ENCODE results near the gene GATA1. TPM values are rescaled to one million over a fixed set of nuclear protein-coding genes. Genes with fewer than 3 reads are reported as not detected.

Gene GATA1
- total and polyA plus RNA-seq, 2 donors: 0.14 to 0.57 TPM

DNA sequence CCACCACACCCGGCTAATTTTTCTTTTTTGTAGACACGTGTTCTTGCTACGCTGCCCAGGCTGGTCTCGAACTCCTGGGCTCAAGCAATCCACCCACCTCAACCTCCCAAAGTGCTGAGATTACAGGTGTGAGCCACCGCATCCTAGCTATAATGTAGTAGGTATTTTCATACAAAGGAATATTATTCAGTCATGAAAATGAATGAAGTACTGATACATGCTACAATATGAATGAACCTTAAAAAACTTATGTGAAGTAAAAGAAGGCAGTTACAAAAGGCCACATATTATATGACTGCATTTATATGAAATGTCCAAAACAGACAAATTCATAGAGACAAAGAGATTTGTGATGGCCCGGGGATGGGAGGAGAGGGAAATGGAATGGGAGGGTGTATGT lies 4.7 kb upstream of the GATA1 start:
- H3K4me1 ChIP-seq (ENCODE audit: control insufficient read depth in 2 of 2, insufficient read depth in 2 of 2, low read length in 2 of 2): no peaks in the 10 kb centered on the region
- H3K27ac ChIP-seq (ENCODE audit: low read depth in 1 of 2, low read length in 1 of 2): no peak overlapping the region
- no peaks in the 10 kb centered on the region for H3K27me3 ChIP-seq (ENCODE audit: control insufficient read depth in 2 of 2, insufficient read depth in 1 of 2, low read length in 1 of 2)
- 94% methylated on average over 6 of the region's 6 CpGs for WGBS
- no peak overlapping the region for H3K4me3 ChIP-seq (ENCODE audit: low read length in 2 of 2)
- H3K36me3 ChIP-seq (ENCODE audit: control insufficient read depth in 2 of 2, insufficient read depth in 2 of 2, low read length in 1 of 2): no peaks in the 10 kb centered on the region
- no peak for DNase-seq (ENCODE audit: low read depth in 6 of 9, low spot score in 9 of 9)
- H3K9me3 ChIP-seq (ENCODE audit: control insufficient read depth in 2 of 2, insufficient read depth in 1 of 2, low read length in 1 of 2): no peaks in the 10 kb centered on the region

DNA sequence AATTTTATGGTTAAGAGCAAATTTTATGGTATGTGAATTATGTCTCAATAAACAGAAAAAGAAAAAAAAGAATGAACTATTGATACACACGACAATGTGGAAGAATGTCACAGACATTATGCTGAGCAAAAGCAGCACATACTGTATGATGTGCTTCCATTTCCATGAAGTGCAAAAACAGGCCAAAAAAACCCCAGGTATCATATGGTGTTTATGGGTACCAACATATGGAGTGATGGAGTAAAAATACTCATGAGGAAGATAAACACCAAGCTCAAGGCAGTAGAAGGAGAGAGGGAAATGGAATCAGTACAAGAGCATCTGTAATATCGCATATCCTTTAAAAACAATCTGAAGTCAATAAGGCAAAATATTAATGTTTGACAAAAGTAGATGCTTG lies 4.2 kb upstream of the GATA1 start:
- H3K36me3 ChIP-seq (ENCODE audit: control insufficient read depth in 2 of 2, insufficient read depth in 2 of 2, low read length in 1 of 2): no peaks in the 10 kb centered on the region
- no peak overlapping the region for H3K4me3 ChIP-seq (ENCODE audit: low read length in 2 of 2)
- H3K4me1 ChIP-seq (ENCODE audit: control insufficient read depth in 2 of 2, insufficient read depth in 2 of 2, low read length in 2 of 2): no peaks in the 10 kb centered on the region
- WGBS: 94% methylated on average over 2 of the region's 2 CpGs
- DNase-seq (ENCODE audit: low read depth in 6 of 9, low spot score in 9 of 9): no peak
- no peaks in the 10 kb centered on the region for H3K9me3 ChIP-seq (ENCODE audit: control insufficient read depth in 2 of 2, insufficient read depth in 1 of 2, low read length in 1 of 2)
- H3K27me3 ChIP-seq (ENCODE audit: control insufficient read depth in 2 of 2, insufficient read depth in 1 of 2, low read length in 1 of 2): no peaks in the 10 kb centered on the region
- no peak overlapping the region for H3K27ac ChIP-seq (ENCODE audit: low read depth in 1 of 2, low read length in 1 of 2)

DNA sequence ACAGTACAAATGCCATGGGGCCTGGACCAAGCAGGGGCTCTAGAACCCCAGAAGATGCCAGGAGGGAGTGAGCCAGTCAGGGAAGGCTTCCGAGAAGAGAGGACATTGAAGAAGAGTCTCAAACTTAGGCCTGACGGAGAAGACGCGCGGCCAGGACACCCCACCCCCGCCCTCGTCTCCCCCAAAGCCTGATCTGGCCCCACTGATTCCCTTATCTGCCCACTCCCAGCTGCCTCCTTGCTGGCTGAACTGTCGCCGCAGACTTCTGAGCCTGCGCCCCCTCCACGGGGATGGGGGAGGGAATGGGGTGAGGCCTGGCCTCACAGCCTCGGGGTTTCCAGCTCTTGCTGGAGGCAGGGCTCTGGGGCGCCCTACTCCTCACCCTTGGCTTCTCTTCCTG lies 3.6 kb upstream of the GATA1 start:
- Histone ChIP-seq H3K4me3 (ENCODE audit: low read length in 2 of 2) (no peak overlapping the region), H3K27ac (ENCODE audit: low read depth in 1 of 2, low read length in 1 of 2) (no peak overlapping the region), H3K9me3 (ENCODE audit: control insufficient read depth in 2 of 2, insufficient read depth in 1 of 2, low read length in 1 of 2) (no peaks in the 10 kb centered on the region), H3K27me3 (ENCODE audit: control insufficient read depth in 2 of 2, insufficient read depth in 1 of 2, low read length in 1 of 2) (no peaks in the 10 kb centered on the region), H3K36me3 (ENCODE audit: control insufficient read depth in 2 of 2, insufficient read depth in 2 of 2, low read length in 1 of 2) (no peaks in the 10 kb centered on the region), H3K4me1 (ENCODE audit: control insufficient read depth in 2 of 2, insufficient read depth in 2 of 2, low read length in 2 of 2) (no peaks in the 10 kb centered on the region)
- WGBS: 92% methylated on average over 13 of the region's 13 CpGs
- DNase-seq (ENCODE audit: low read depth in 6 of 9, low spot score in 9 of 9): no peak

DNA sequence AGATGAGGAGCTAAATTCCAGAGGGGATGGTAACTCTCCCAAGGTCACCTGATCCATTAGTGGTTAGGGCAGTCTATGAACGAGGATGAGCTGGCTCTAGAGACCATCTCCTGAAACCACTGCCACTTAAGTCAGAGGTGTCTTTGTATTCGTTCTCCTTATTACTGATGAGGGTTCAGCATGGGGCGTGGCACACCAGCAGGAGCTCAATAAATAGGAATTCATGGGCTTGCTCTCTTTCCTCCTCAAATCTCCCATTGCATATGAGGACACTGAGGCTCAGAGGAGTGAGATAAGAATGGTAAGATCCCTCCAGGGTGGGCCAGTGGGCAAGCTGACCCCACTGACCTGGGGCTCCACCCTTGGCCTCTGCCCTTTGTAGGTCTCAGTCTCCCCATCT lies 1.7 kb upstream of the GATA1 start:
- Histone ChIP-seq H3K9me3 (ENCODE audit: control insufficient read depth in 2 of 2, insufficient read depth in 1 of 2, low read length in 1 of 2) (no peaks in the 10 kb centered on the region), H3K27ac (ENCODE audit: low read depth in 1 of 2, low read length in 1 of 2) (no peak overlapping the region), H3K36me3 (ENCODE audit: control insufficient read depth in 2 of 2, insufficient read depth in 2 of 2, low read length in 1 of 2) (no peaks in the 10 kb centered on the region), H3K4me3 (ENCODE audit: low read length in 2 of 2) (no peak overlapping the region), H3K27me3 (ENCODE audit: control insufficient read depth in 2 of 2, insufficient read depth in 1 of 2, low read length in 1 of 2) (no peaks in the 10 kb centered on the region), H3K4me1 (ENCODE audit: control insufficient read depth in 2 of 2, insufficient read depth in 2 of 2, low read length in 2 of 2) (peaks cover 0 to 5% of the 10 kb centered on the region in 2 donors)
- no peak for DNase-seq (ENCODE audit: low read depth in 6 of 9, low spot score in 9 of 9)
- WGBS: 89% methylated on average over 3 of the region's 3 CpGs

DNA sequence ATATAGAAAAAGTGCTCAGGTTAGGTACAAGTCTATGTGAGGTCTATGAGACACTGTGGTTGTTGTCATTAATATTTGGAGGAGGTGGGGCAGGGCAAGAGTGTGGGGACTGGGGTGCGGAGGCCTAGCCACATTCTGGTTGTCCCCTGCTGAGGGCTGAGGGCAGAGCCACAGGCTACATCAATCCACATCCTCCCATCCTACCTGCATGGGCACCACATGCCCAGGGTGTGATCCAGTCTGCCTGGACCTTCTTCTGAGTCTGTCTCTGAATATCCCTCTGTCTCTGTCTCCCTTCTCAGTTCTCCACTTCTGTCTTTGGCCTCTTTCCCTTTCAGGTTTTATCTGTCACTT lies 1.2 kb upstream of the GATA1 start:
- no peak overlapping the region for H3K27ac ChIP-seq (ENCODE audit: low read depth in 1 of 2, low read length in 1 of 2)
- no peak overlapping the region for H3K4me3 ChIP-seq (ENCODE audit: low read length in 2 of 2)
- 100% methylated on average over 1 of the region's 1 CpG for WGBS
- H3K27me3 ChIP-seq (ENCODE audit: control insufficient read depth in 2 of 2, insufficient read depth in 1 of 2, low read length in 1 of 2): no peaks in the 10 kb centered on the region
- H3K9me3 ChIP-seq (ENCODE audit: control insufficient read depth in 2 of 2, insufficient read depth in 1 of 2, low read length in 1 of 2): no peaks in the 10 kb centered on the region
- no peak for DNase-seq (ENCODE audit: low read depth in 6 of 9, low spot score in 9 of 9)
- no peaks in the 10 kb centered on the region for H3K36me3 ChIP-seq (ENCODE audit: control insufficient read depth in 2 of 2, insufficient read depth in 2 of 2, low read length in 1 of 2)
- peaks cover 0 to 7% of the 10 kb centered on the region in 2 donors for H3K4me1 ChIP-seq (ENCODE audit: control insufficient read depth in 2 of 2, insufficient read depth in 2 of 2, low read length in 2 of 2)

DNA sequence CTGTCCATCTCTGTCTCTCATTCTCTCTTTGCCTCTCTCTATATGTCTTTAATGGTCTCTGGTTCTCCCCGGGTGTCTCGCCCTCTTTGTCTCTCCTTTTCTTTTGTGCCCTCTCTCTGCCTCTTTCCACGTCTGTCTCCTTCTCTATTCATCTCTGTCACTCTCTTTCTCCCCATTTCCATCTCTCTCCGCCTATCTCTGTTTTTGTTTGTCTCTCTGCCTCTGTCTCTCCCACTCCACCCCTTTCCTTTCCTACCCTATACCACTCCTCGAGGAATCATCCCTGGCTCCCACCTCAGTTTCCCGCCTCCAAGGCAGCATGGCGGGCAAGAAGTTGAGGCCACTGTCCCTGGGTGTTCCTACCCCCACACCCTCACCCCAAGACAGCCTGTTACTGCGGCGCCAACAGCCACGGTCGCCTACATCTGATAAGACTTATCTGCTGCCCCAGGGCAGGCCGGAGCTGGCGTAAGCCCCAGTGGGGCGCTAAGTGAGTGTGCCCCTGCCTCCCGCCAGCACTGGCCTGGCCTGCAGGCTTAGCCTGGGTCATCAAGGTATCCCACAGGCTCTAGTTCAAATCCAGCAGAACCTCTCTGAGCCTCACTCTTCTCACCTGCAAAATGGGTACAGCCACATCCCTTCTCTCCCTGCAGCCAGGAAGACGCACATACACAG lies 713 bp upstream of the GATA1 start:
- no peak for DNase-seq (ENCODE audit: low read depth in 6 of 9, low spot score in 9 of 9)
- no peaks in the 10 kb centered on the region for H3K9me3 ChIP-seq (ENCODE audit: control insufficient read depth in 2 of 2, insufficient read depth in 1 of 2, low read length in 1 of 2)
- no peak overlapping the region for H3K27ac ChIP-seq (ENCODE audit: low read depth in 1 of 2, low read length in 1 of 2)
- peaks cover 0 to 7% of the 10 kb centered on the region in 2 donors for H3K4me1 ChIP-seq (ENCODE audit: control insufficient read depth in 2 of 2, insufficient read depth in 2 of 2, low read length in 2 of 2)
- no peaks in the 10 kb centered on the region for H3K27me3 ChIP-seq (ENCODE audit: control insufficient read depth in 2 of 2, insufficient read depth in 1 of 2, low read length in 1 of 2)
- 94% methylated on average over 16 of the region's 16 CpGs for WGBS
- no peaks in the 10 kb centered on the region for H3K36me3 ChIP-seq (ENCODE audit: control insufficient read depth in 2 of 2, insufficient read depth in 2 of 2, low read length in 1 of 2)
- H3K4me3 ChIP-seq (ENCODE audit: low read length in 2 of 2): no peak overlapping the region

DNA sequence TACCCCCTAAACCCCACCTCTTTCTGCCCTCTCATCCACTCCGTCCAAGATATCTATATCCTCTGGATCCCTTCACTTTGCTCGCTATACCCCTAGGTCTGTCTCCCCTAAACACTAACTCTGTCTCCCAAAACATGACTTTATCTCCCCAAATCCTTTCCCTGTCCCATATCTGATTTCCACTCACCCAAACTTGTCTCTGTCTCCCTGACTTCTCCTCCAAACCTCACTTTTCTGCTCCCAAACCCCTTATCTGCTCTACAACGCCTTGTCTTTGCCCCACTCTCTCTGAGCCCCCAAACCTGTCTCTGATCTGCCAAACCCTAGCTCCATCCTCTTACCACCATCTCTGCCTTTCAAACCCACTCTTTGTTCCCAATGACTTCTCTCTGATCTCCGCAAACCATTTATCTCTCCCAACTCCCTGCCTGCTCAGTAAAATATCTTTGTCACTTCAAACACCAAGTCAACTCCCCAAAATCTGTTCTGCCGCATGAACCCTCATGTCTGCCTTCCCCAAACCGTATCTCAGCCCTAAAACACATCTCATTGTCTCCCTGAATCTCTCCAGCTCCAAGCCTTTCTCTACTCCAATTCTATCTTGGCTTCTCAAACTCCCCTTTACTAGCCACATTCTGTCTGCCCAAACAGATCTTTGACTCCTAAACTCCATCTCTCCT lies 575 bp downstream of the GATA1 start:
- no peaks in the 10 kb centered on the region for H3K9me3 ChIP-seq (ENCODE audit: control insufficient read depth in 2 of 2, insufficient read depth in 1 of 2, low read length in 1 of 2)
- WGBS: 94% methylated on average over 6 of the region's 6 CpGs
- H3K4me3 ChIP-seq (ENCODE audit: low read length in 2 of 2): no peak overlapping the region
- no peaks in the 10 kb centered on the region for H3K36me3 ChIP-seq (ENCODE audit: control insufficient read depth in 2 of 2, insufficient read depth in 2 of 2, low read length in 1 of 2)
- DNase-seq (ENCODE audit: low read depth in 6 of 9, low spot score in 9 of 9): no peak
- H3K27me3 ChIP-seq (ENCODE audit: control insufficient read depth in 2 of 2, insufficient read depth in 1 of 2, low read length in 1 of 2): no peaks in the 10 kb centered on the region
- H3K27ac ChIP-seq (ENCODE audit: low read depth in 1 of 2, low read length in 1 of 2): no peak overlapping the region
- peaks cover 0 to 7% of the 10 kb centered on the region in 2 donors for H3K4me1 ChIP-seq (ENCODE audit: control insufficient read depth in 2 of 2, insufficient read depth in 2 of 2, low read length in 2 of 2)

DNA sequence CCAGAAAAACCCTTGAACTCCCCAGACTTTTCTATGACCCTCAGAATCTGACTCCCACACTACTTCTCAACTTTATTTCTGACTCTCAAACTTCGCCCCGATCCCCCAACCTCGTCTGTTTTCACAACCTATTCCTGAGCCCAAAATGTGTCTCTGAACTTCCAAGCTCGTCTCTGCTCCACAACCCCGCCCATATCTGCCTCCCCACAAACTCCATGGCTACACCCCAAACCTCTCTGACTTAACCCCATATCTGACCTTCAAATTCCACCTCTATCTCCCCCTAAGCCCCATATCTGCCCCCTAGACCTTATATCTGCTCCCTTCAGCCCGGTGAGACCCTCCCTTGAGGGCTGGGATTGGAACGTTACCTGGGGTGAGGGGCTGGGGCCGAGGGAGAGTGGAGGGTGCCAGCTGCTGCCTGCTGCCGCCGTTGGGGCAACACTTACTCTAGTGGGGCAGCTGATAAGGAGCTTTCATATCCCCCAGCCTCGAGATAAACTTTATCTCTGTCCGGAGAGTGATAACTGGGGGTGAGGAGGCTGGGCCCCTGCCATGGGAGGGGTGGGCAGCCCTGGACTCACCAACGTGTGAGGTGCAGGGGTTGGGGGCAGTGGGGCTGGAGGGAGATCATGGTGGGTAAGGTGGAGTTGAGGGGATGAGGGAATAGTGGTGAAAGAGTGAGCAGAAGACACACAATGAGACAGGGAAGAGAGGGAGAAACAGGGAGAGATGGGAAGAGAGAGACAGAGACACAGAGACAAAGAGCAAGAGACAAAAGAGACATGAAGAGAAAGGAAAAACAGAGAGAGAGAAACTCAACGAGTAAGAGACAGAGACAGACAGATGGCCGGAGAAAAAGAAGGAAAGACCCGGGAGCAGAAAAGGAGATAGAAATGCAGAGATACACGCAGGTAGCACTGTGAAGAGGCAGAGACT lies 1.4 kb downstream of the GATA1 start:
- DNase-seq (ENCODE audit: low read depth in 6 of 9, low spot score in 9 of 9): no peak
- Histone ChIP-seq H3K36me3 (ENCODE audit: control insufficient read depth in 2 of 2, insufficient read depth in 2 of 2, low read length in 1 of 2) (no peaks in the 10 kb centered on the region), H3K4me3 (ENCODE audit: low read length in 2 of 2) (no peak overlapping the region), H3K4me1 (ENCODE audit: control insufficient read depth in 2 of 2, insufficient read depth in 2 of 2, low read length in 2 of 2) (peaks cover 0 to 7% of the 10 kb centered on the region in 2 donors), H3K9me3 (ENCODE audit: control insufficient read depth in 2 of 2, insufficient read depth in 1 of 2, low read length in 1 of 2) (no peaks in the 10 kb centered on the region), H3K27ac (ENCODE audit: low read depth in 1 of 2, low read length in 1 of 2) (no peak overlapping the region), H3K27me3 (ENCODE audit: control insufficient read depth in 2 of 2, insufficient read depth in 1 of 2, low read length in 1 of 2) (no peaks in the 10 kb centered on the region)
- 87% methylated on average over 17 of the region's 17 CpGs for WGBS

Data from thymus (tissue), 11 donors.